Heart right ventricle (tissue), 16 donors: Measurements from ENCODE around the gene POLE3. TPM values are rescaled to one million over a fixed set of nuclear protein-coding genes. Genes with fewer than 3 reads are reported as not detected.
A peak's percentile ranks its signal among the peaks of the same experiment; 100 is the strongest.

Source experiments
- ATAC-seq, 8 donors: fragments of 200-7000 bp; cut with Tn5 transposase; one replicate each; pipeline ENCODE4 v1.9.1; 2020; ENCODE audit warnings: mild to moderate bottlenecking in 8 of 8, moderate library complexity in 8 of 8, moderate number of reproducible peaks in 1 of 8
- DNase-seq, 2 donors: peaks; one replicate each; pipeline ENCODE4 v3.0.0-alpha.2; 2020
- H3K27ac ChIP-seq, 10 donors: fragments of 200-600 bp; sonication (generic) in 2 of 10; one replicate each; pipeline versions ENCODE4 v1.5.0 to v1.8.0; 2020 to 2022; ENCODE audit warnings: mild to moderate bottlenecking in 3 of 10
- H3K27me3 ChIP-seq, 7 donors: fragments of 200-600 bp; one replicate each; pipeline ENCODE4 v1.8.0; 2021 to 2022; ENCODE audit warnings: mild to moderate bottlenecking in 2 of 7
- H3K36me3 ChIP-seq, 9 donors: fragments of 200-600 bp; sonication (generic) in 1 of 9; one replicate each; pipeline versions ENCODE4 v1.5.0 to v1.8.0; 2020 to 2022; ENCODE audit warnings: mild to moderate bottlenecking in 2 of 9
- H3K4me1 ChIP-seq, 9 donors: fragments of 200-600 bp; sonication (generic) in 1 of 9; one replicate each; pipeline versions ENCODE4 v1.5.0 to v1.8.0; 2020 to 2022; ENCODE audit warnings: mild to moderate bottlenecking in 4 of 9
- H3K4me3 ChIP-seq, 10 donors: fragments of 200-600 bp; sonication (generic) in 2 of 10; one replicate each; pipeline versions ENCODE4 v1.5.0 to v1.8.0; 2020 to 2022; ENCODE audit warnings: mild to moderate bottlenecking in 7 of 10, moderate library complexity in 2 of 10
- H3K9me3 ChIP-seq, 11 donors: fragments of 200-600 bp in 10 of 11; sonication (generic) in 2 of 11; one replicate each; pipeline versions ENCODE4 v1.5.0 to v1.8.0; 2013 to 2022; ENCODE audit warnings: mild to moderate bottlenecking in 2 of 11, control low read depth in 1 of 11, moderate library complexity in 1 of 11
- WGBS, 2 donors: extraction: QIAGEN DNeasy Blood & Tissue Kit; methylation state at CpG; one replicate each; pipeline ENCODE4 v1.1.7; 2013; ENCODE audit warnings: inconsistent platforms in 1 of 2; 5-methylcytosine and 5-hydroxymethylcytosine counted together
- intact Hi-C, 10 donors: fragments of 100-400 bp; cut with DNase I; formaldehyde crosslinking; loops; one replicate each; pipeline versions ENCODE4 v1.11.1 to v1.14.2; 2022
- polyA plus RNA-seq, 2 donors: library from polyadenylated mRNA; stranded (reverse); fragments of 200-250 nt; gene quantifications; one replicate each; pipeline ENCODE4 v1.2.3, GENCODE V29; 2013
- total RNA-seq, 10 donors: library from RNA; stranded (reverse); fragmentation: NEBNext Ultra II Directional in 3 of 10; extraction: Animal tissue kit (Norgen Biotek cat#: 25700) in 3 of 10; gene quantifications; one replicate each; pipeline versions ENCODE4 v1.2.1 to v1.2.4, GENCODE V29; 2021 to 2023
- TF ChIP-seq, protein P1 (sequence below), 9 donors: fragments of 200-600 bp; sonication (generic) in 2 of 9; IDR thresholded peaks; one replicate each; pipeline versions ENCODE4 v1.5.0 to v1.8.0; 2021 to 2022; ENCODE audit warnings: antibody characterized with exemption in 9 of 9, mild to moderate bottlenecking in 5 of 9, moderate library complexity in 1 of 9
- donor health status: Arrhythmogenic right ventricular cardiomyopathy.
- donor health status: ischemic (EF 13 %, LVEDD 7.1; RV severe dilation, severe dysfunction).
- donor health status: healthy with polysubstance abuse.
- donor health status: DM: no; HTN: yes; CAD: no.
- donor health status: DM: no; HTN: no; CAD: no.
- donor health status: ischemic (EF 25% LVEDD 6.9; RV normal size, moderate dysfunction).
- donor health status: ischemic (EF 25% LVEDD 5.7; RV mildly dilated, moderate dysfunction).
- donor health status: healthy.
- donor health status: DM: yes; HTN: yes; CAD: no.
- donor health status: Ischemic cardiomyopathy.
- donor health status: ischemic (EF 35%, LVEDD 5.7; RV mildly dilated, moderate dysfunction).
- donor health status: nonischemic (EF 11% LVEDD 7.7; RV severe dilation, severe dysfunction).
- donor health status: DM: yes; HTN: yes; CAD: no.
- donor health status: PGD.
- donor health status: ischemic (EF 29% LVEDD 5.4; RV normal size, mild dysfunction).
- donor health status: nonischemic (EF 23%, LVEDD 6.1; RV moderate dilation, normal function).

POLE3 gene
- total and polyA plus RNA-seq, 12 donors, result 14.2 to 45.0 (median 23.1) TPM

DNA sequence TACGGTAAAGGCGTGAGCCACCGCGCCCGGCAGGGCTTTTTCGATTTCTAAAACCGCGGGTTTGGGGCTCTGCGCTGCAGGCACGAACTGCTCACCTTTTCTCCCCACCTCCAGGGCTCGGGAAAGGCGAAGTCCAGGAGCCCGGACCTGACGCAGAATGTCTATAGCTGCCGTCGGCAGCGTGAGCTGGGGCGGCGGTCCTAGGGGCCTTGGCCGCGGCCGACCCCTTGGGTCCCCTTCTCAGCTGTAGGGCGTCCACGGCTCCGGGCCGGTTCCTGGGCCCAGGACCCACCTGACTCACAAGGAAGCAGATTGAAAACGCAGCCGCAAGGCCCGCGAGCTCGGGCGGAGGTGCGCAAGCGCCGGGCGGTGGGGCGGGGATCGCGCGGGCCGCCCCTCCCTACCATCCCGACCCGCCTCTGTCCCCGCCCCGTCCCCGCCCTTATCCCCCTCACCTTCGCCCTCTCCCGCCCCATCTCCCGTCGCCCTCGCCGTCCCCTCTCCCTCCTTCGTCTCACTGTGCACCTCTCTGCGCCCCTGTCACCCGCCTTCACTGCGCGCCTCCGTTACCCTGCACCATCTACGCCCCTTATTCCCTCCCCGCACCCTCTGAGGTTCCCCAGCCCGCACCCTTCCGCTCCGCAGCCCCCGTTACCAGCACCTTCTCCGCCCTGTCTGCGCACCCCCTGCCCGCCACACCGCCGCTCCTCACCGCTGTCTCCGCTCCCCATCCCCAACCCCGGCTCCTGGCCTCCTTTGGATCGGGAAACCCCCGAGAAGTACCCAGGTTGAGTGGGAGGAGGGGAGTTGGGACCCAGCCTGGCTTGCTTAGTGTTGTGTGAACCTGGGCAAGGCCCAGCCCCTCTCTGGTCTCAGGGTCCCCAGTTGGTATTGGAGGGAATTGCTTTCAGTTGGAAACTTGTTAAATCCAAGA is 33.6 kb downstream of the POLE3 start, which contains the start of gene HDHD3:
HDHD3 (minus strand) TSS at position 353 of the 934 bp plus-strand sequence. CDS start 2,632 bp downstream, outside the sequence.
- H3K27me3 ChIP-seq, result no peaks in the 10 kb centered on the region
- intact Hi-C loops, result loop anchor here in 1 of 10 donors (5.0 kb wide), 1 partner anchor 35 kb away; the partner anchor contains the start of gene WDR31
- TF ChIP-seq, protein P1, sequence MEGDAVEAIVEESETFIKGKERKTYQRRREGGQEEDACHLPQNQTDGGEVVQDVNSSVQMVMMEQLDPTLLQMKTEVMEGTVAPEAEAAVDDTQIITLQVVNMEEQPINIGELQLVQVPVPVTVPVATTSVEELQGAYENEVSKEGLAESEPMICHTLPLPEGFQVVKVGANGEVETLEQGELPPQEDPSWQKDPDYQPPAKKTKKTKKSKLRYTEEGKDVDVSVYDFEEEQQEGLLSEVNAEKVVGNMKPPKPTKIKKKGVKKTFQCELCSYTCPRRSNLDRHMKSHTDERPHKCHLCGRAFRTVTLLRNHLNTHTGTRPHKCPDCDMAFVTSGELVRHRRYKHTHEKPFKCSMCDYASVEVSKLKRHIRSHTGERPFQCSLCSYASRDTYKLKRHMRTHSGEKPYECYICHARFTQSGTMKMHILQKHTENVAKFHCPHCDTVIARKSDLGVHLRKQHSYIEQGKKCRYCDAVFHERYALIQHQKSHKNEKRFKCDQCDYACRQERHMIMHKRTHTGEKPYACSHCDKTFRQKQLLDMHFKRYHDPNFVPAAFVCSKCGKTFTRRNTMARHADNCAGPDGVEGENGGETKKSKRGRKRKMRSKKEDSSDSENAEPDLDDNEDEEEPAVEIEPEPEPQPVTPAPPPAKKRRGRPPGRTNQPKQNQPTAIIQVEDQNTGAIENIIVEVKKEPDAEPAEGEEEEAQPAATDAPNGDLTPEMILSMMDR (IDR thresholded peaks at IDR 0.05), result no peak
- peak within 1 kb of the TSS in 9 of 10 donors; percentile 59 to 84 (median 78) for H3K27ac ChIP-seq
- peak within 1 kb of the TSS; percentile 26 to 98 (median 82) for H3K4me3 ChIP-seq
- DNase-seq, result peak; percentile 66 to 85
- H3K4me1 ChIP-seq, result peaks cover 0 to 17% (median 11%) of the 10 kb centered on the region in 9 donors
- peak; percentile 90 to 96 (median 94) for ATAC-seq
- H3K36me3 ChIP-seq, result peaks cover 0 to 27% (median 16%) of the 10 kb centered on the region in 9 donors
- no peaks in the 10 kb centered on the region for H3K9me3 ChIP-seq
- 2 to 3% methylated on average over 64 to 73 of the region's 74 CpGs for WGBS, 2 donors

DNA sequence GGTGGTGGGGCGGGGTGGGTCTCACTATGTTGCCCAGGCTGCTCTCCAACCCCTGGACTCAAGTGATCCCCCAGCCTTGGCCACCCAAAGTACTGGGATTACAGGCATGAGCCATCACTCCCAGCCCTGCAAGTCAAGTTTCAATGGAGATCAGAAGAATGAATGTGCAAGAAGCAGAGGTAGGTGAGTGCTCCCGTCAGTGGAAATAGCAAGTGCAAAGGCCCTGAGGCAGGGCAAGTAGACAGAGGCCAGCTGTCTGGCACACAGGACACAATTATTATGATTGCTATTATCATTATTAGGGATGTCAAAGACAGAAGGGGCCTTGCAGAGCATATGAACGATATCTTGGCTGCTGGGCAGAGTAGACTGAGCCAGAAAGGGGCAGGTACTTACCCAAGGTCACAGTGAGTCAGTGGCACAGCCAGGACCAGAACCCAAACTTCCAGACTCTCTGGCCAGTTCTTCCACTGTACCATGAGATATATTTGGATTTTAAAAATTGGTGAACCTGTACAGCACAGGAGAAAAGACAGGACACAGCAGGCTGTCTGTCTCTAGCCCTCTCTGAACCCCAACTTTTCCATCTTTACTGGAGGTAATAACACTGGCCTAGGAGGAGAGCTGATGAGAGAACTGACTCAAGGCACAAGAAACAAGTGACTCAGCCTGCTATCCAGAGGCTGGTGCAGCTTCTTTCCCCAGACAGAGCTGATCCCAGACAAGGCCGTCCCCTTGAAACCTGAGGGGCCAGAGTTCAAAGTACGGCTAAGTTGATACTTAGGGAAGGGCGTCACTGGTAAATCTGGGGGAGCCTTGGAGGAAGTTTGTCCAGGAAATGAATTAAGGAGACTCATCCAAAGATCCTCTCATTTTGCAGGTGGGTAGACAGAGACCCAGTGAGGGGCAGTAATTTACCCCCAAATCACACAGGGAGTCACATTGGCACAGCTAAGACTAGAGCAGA is 35.1 kb downstream of the POLE3 start:
- Histone ChIP-seq H3K36me3 (peaks cover 0 to 27% (median 16%) of the 10 kb centered on the region in 9 donors), H3K27ac (peak overlapping the region in 1 of 10 donors; percentile 5), H3K9me3 (no peaks in the 10 kb centered on the region), H3K4me1 (peaks cover 0 to 17% (median 11%) of the 10 kb centered on the region in 9 donors), H3K27me3 (no peaks in the 10 kb centered on the region), H3K4me3 (peak overlapping the region in 7 of 10 donors; percentile 66 to 98 (median 86))
- intact Hi-C loops, result loop anchor here in 1 of 10 donors (5.0 kb wide), 1 partner anchor 33 kb away; the partner anchor contains the start of gene WDR31
- DNase-seq (no peak), ATAC-seq (no peak)
- TF ChIP-seq, protein P1 (IDR thresholded peaks at IDR 0.05), result no peak
- WGBS, 2 donors, result 81 to 86% methylated on average over 6 of the region's 6 CpGs

DNA sequence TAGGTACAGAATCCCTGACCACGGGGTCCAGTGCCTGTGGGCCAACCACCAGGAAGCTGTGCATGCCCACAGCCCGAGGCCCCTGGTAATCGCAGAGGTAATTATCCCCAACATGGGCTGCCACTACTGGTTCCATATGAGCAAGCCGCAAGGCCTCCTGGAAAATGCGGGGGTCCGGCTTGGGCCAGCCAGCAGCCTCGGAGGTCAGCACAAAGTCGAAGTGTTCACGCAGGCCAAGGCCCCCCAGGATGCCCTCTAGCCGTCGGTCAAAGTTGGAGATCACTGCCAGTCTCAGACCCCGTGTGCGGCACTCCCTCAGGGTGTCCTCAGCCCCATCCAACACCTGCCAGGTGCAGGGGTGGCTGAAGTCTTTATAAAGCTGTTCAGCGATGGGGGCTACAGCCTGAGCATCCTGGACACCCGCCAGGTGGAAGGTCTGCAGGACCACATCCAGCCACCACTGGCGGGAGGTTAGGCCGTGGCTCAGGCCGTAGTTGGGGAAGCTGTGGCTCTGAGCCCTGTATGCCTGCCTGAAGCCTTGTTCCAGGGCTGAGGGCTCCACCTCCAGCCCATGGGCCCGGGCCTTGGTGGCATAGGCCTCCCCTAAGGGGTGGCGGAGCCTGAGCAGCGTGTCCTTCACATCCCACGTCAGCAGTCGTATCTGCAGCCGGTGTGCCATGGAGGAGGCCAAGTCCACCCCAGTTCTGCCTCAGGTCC is 36.6 kb downstream of the POLE3 start:
- no peaks in the 10 kb centered on the region for H3K9me3 ChIP-seq
- intact Hi-C loops, result no loop called here
- DNase-seq, result no peak
- no peaks in the 10 kb centered on the region for H3K27me3 ChIP-seq
- TF ChIP-seq, protein P1 (IDR thresholded peaks at IDR 0.05), result no peak
- no peak overlapping the region for H3K4me3 ChIP-seq
- WGBS, 2 donors, result 88 to 90% methylated on average over 24 of the region's 24 CpGs
- ATAC-seq, result no peak
- peaks cover 0 to 22% (median 11%) of the 10 kb centered on the region in 9 donors for H3K4me1 ChIP-seq
- H3K27ac ChIP-seq, result no peak overlapping the region
- peaks cover 0 to 27% (median 16%) of the 10 kb centered on the region in 9 donors for H3K36me3 ChIP-seq
